NB4 (cell line): ENCODE results near the gene CAND2.
"Not testable (repeated sequence)": the region's sequence is repeated elsewhere in the genome, so short reads cannot be mapped to it uniquely, and the experiment has no call there.

Experiments used
- DNase-seq: peaks from one replicate; pipeline ENCODE4 v3.0.0; 2010; ENCODE audit warnings: low read depth
- H3K4me3 ChIP-seq: one replicate; pipeline ENCODE4 v1.5.1; 2011; ENCODE audit warnings: mild to moderate bottlenecking, low read depth, low read length, moderate library complexity
- MAX ChIP-seq: IDR thresholded peaks from 2 replicates; pipeline ENCODE4 v1.6.1; 2011; ENCODE audit warnings: low read depth, low read length
- MYC ChIP-seq: IDR thresholded peaks from 2 replicates; pipeline ENCODE4 v1.6.1; 2011; ENCODE audit warnings: low read depth, low read length
- POLR2A ChIP-seq: IDR thresholded peaks from 2 replicates; pipeline ENCODE4 v1.6.1; 2011; ENCODE audit warnings: mild to moderate bottlenecking; ENCODE audit not compliant: insufficient read length; ENCODE audit errors: extremely low read depth
- TF ChIP-seq, protein P1 (sequence below): IDR thresholded peaks from one replicate; pipeline ENCODE4 v1.5.1; 2012; ENCODE audit warnings: low read depth, low read length

CAND2 gene

DNA sequence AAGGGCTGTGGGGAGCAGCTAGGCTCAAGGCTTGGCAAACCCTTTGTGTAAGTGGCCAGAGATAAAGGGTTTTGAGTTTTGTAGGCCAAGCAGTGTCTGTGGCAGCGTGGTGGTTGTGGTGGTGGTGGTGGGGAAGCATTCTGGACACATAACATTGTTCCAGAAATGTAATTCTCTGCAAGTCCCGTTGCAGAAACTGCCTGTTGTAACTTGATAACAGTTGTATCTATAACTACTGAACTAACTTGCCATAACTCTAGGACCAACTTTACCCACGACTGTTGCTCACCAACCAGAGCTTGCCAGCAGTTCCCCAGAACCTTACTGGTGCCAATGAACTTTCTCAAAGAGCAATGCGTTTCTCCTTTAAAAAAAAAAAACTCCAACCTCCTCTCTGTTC, 19.3 kb upstream of the CAND2 start:
- no peak overlapping the region for H3K4me3 ChIP-seq
- no peak for DNase-seq
- TF ChIP-seq, protein P1, sequence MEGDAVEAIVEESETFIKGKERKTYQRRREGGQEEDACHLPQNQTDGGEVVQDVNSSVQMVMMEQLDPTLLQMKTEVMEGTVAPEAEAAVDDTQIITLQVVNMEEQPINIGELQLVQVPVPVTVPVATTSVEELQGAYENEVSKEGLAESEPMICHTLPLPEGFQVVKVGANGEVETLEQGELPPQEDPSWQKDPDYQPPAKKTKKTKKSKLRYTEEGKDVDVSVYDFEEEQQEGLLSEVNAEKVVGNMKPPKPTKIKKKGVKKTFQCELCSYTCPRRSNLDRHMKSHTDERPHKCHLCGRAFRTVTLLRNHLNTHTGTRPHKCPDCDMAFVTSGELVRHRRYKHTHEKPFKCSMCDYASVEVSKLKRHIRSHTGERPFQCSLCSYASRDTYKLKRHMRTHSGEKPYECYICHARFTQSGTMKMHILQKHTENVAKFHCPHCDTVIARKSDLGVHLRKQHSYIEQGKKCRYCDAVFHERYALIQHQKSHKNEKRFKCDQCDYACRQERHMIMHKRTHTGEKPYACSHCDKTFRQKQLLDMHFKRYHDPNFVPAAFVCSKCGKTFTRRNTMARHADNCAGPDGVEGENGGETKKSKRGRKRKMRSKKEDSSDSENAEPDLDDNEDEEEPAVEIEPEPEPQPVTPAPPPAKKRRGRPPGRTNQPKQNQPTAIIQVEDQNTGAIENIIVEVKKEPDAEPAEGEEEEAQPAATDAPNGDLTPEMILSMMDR: no peak
- no peak for TF ChIP-seq POLR2A
- no peak for TF ChIP-seq MYC
- TF ChIP-seq MAX: no peak

DNA sequence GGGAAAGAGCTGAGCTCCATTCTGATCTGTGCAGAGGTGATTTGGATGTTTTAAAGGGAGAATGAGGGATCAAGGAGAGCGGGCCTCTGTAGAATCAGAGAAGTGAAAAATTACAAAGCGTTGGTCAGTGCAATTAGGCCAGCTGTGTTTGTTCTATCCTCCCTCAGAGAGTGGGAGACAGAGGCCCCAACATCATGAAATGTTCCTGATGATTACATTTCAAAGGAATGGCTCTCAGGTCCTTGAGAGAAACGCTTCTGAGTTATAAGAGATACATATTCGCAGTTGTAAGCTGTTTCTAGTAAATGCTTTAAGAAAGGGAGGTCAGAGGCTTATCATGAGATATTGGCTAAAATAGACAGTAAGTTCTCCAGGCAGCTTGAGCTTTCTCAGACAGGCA, 15.7 kb upstream of the CAND2 start:
- no peak for DNase-seq
- no peak for TF ChIP-seq POLR2A
- no peak for TF ChIP-seq MYC
- TF ChIP-seq, protein P1: no peak
- TF ChIP-seq MAX: no peak
- no peak overlapping the region for H3K4me3 ChIP-seq

- DNase-seq: no peak
- TF ChIP-seq MYC: no peak
- TF ChIP-seq POLR2A: no peak
- TF ChIP-seq, protein P1: no peak
- no peak for TF ChIP-seq MAX
- H3K4me3 ChIP-seq: no peak overlapping the region
These were observed 14.2 kb upstream of the CAND2 start for GRCh38 chr3:12782172-12782815.

GRCh38 chr3:12785096-12785495, 11.4 kb upstream of the CAND2 start:
- DNase-seq: no peak
- H3K4me3 ChIP-seq: no peak overlapping the region
- TF ChIP-seq, protein P1: no peak
- no peak for TF ChIP-seq MAX
- TF ChIP-seq MYC: no peak
- TF ChIP-seq POLR2A: no peak

DNA sequence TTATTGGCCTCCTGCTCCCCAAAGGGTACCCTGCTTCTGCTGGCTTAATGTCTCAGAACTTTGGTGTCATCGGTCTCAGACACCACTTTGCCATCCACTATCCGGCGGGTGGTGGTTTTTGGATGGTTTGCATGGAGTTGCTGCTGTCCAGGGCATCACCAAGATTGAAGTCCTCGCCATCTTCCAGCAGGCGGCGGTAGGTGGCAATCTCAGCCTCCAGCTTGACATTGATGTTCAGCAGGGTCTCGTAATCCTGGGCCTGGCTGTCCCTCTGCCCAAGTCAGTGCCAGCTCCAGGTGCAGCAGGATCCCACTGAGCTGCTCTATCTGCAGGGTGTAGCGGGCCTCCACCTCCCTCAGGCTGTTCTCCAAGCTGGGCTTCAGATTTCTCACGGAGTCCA, 9.1 kb upstream of the CAND2 start:
- H3K4me3 ChIP-seq, DNase-seq: not testable (repeated sequence)
- TF ChIP-seq, protein P1: peak; percentile 24

DNA sequence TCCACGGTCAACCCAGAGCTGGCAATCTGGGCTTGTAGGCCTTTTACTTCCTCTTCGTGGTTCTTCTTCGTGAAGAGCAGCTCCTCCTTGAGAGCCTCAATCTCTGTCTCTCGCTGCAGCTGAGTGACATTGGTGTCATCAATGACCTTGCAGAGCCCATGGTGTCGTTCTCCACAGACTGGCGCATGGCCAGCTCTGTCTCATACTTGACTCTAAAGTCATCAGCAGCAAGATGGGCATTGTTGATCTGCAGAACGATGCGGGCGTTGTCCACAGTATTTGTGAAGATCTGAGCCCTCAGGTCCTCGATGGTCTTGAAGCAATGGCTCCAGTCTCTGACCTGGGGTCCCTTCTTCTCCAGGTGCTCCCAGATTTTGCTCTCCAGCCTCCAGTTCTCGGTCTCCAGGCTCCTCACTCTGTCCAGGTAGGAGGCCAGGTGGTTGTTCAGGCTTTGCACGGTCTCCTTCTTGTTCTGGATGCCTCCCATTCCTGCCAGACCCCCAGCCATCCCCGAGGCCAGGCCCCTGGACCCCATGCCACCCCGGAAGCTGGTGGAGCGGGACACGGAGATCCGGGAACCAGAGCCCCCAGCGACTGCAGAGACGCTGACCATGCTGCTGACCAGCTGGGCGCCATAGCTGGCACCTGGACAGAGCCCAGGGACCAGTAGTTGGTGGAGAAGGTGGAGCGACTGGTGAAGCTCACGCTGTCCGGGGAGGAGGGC, 8.4 kb upstream of the CAND2 start:
- not testable (repeated sequence) for DNase-seq, H3K4me3 ChIP-seq
